ENCODE measurements around the gene HUNK.

- TF ChIP-seq, protein P1, sequence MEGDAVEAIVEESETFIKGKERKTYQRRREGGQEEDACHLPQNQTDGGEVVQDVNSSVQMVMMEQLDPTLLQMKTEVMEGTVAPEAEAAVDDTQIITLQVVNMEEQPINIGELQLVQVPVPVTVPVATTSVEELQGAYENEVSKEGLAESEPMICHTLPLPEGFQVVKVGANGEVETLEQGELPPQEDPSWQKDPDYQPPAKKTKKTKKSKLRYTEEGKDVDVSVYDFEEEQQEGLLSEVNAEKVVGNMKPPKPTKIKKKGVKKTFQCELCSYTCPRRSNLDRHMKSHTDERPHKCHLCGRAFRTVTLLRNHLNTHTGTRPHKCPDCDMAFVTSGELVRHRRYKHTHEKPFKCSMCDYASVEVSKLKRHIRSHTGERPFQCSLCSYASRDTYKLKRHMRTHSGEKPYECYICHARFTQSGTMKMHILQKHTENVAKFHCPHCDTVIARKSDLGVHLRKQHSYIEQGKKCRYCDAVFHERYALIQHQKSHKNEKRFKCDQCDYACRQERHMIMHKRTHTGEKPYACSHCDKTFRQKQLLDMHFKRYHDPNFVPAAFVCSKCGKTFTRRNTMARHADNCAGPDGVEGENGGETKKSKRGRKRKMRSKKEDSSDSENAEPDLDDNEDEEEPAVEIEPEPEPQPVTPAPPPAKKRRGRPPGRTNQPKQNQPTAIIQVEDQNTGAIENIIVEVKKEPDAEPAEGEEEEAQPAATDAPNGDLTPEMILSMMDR (IDR thresholded peaks at IDR 0.05), result no peak
- TF ChIP-seq EZH2 (IDR thresholded peaks at IDR 0.05; ENCODE audit: borderline replicate concordance, insufficient read depth, low read depth, low read length, poor library complexity, severe bottlenecking), result no peak
Measured at GRCh38 chr21:31857096-31857495, 15.7 kb upstream of the HUNK start.

Measured in B cell (primary cell).